Kidney (tissue), 14 donors: ENCODE data around the gene PPT2. TPM values are rescaled to one million over a fixed set of nuclear protein-coding genes. Genes with fewer than 3 reads are reported as not detected.

Experiments
- DNase-seq, 5 donors: peaks; one replicate each; pipeline ENCODE4 v3.0.0-alpha.2; 2013 to 2020
- FAIRE-seq: peaks from 2 replicates; lab custom pipeline; 2012; peaks lifted over from hg19 to GRCh38; lab: Jason Lieb, UNC
- H3K27ac ChIP-seq, 2 donors: one replicate each; pipeline ENCODE4 v1.7.0; 2013; ENCODE audit warnings: low read depth in 2 of 2, low read length in 2 of 2, inconsistent platforms in 1 of 2
- H3K27me3 ChIP-seq: one replicate; pipeline ENCODE4 v1.7.1; 2013; ENCODE audit warnings: low read length, inconsistent platforms; ENCODE audit not compliant: control insufficient read depth, insufficient read depth
- H3K36me3 ChIP-seq, 3 donors: one replicate each; pipeline versions ENCODE4 v1.7.0 to v1.7.1; 2013; ENCODE audit warnings: low read length in 3 of 3, control low read depth in 1 of 3, inconsistent platforms in 1 of 3; ENCODE audit not compliant: insufficient read depth in 3 of 3, control insufficient read depth in 2 of 3
- H3K4me1 ChIP-seq, 3 donors: one replicate each; pipeline versions ENCODE4 v1.7.0 to v1.7.1; 2013; ENCODE audit warnings: low read length in 3 of 3, inconsistent platforms in 1 of 3, low read depth in 1 of 3; ENCODE audit not compliant: control insufficient read depth in 2 of 3, insufficient read depth in 2 of 3
- H3K4me3 ChIP-seq, 3 donors: one replicate each; pipeline versions ENCODE4 v1.7.0 to v1.8.1; 2013; ENCODE audit warnings: low read length in 3 of 3, control low read depth in 1 of 3, inconsistent platforms in 1 of 3
- H3K9ac ChIP-seq, 3 donors: one replicate each; pipeline versions ENCODE4 v1.7.0 to v1.7.1; 2013; ENCODE audit warnings: low read length in 3 of 3, control low read depth in 1 of 3, inconsistent platforms in 1 of 3
- H3K9me3 ChIP-seq, 3 donors: one replicate each; pipeline versions ENCODE4 v1.7.0 to v1.7.1; 2013; ENCODE audit warnings: low read length in 3 of 3, control low read depth in 1 of 3, inconsistent platforms in 1 of 3; ENCODE audit not compliant: control insufficient read depth in 2 of 3, insufficient read depth in 1 of 3
- CTCF ChIP-seq: IDR thresholded peaks from 3 replicates; pipeline ENCODE4 v1.5.1; 2012; ENCODE audit warnings: mild to moderate bottlenecking, moderate library complexity, borderline replicate concordance; ENCODE audit not compliant: insufficient read depth; ENCODE audit errors: extremely low read depth
- intact Hi-C: fragments of 100-400 bp; cut with DNase I; formaldehyde crosslinking; loops from one replicate; pipeline ENCODE4 v1.11.1; 2022
- polyA plus RNA-seq: library from polyadenylated mRNA; stranded (reverse); fragments of 350-450 nt; fragmentation: Illumina TruSeq; extraction: RNeasy Lipid Tissue Mini Kit (QIAGEN cat#74804); gene quantifications from one replicate; pipeline ENCODE4 v1.2.3, GENCODE V29; 2014; ENCODE audit warnings: low read depth, low replicate concordance; ENCODE audit not compliant: insufficient read depth
- total RNA-seq: library from RNA; stranded (reverse); fragmentation: NEBNext Ultra II Directional; extraction: Animal tissue kit (Norgen Biotek cat#: 25700); gene quantifications from one replicate; pipeline ENCODE4 v1.2.1, GENCODE V29; 2021
- donor health status: control.
- donor health status: control.
- donor health status: control.
- donor health status: control.
- donor health status: control.
- donor health status: DM: yes; HTN: yes; CAD: no.
- donor health status: Normal renal cell carcinoma (clear cell type).

The PPT2 gene
- total and polyA plus RNA-seq, 2 donors from 2014 or later: 20.3 to 23.0 TPM

GRCh38 chr6:32166411-32167061 is 12.6 kb downstream of the PPT2 start:
- no peaks in the 10 kb centered on the region for H3K9me3 ChIP-seq
- peaks cover 0 to 19% (median 12%) of the 10 kb centered on the region in 3 donors for H3K36me3 ChIP-seq
- H3K4me3 ChIP-seq: no peak overlapping the region
- no peak for TF ChIP-seq CTCF
- no peaks in the 10 kb centered on the region for H3K4me1 ChIP-seq
- H3K27me3 ChIP-seq: no peaks in the 10 kb centered on the region
- no peak overlapping the region for H3K27ac ChIP-seq
- intact Hi-C loops: no loop called here
- DNase-seq (peak in 1 of 5 donors; percentile 79), FAIRE-seq (no peak)
- H3K9ac ChIP-seq: no peak overlapping the region

GRCh38 chr6:32167154-32167760 is 13.3 kb downstream of the PPT2 start:
- intact Hi-C loops: no loop called here
- Histone ChIP-seq H3K27ac (no peak overlapping the region), H3K27me3 (no peaks in the 10 kb centered on the region), H3K9ac (no peak overlapping the region), H3K4me1 (no peaks in the 10 kb centered on the region), H3K36me3 (peaks cover 0 to 19% (median 12%) of the 10 kb centered on the region in 3 donors), H3K9me3 (no peaks in the 10 kb centered on the region), H3K4me3 (no peak overlapping the region)
- TF ChIP-seq CTCF: no peak
- DNase-seq (peak in 1 of 5 donors; percentile 70), FAIRE-seq (no peak)

- TF ChIP-seq CTCF: no peak
- DNase-seq: peak in 1 of 5 donors; percentile 11
- Histone ChIP-seq H3K27ac (no peak overlapping the region), H3K27me3 (no peaks in the 10 kb centered on the region), H3K36me3 (peaks cover 0 to 19% (median 12%) of the 10 kb centered on the region in 3 donors), H3K4me1 (no peaks in the 10 kb centered on the region), H3K9me3 (no peaks in the 10 kb centered on the region), H3K9ac (no peak overlapping the region), H3K4me3 (no peak overlapping the region)
- FAIRE-seq: no peak
- intact Hi-C loops: no loop called here
Measured at GRCh38 chr6:32167761-32168262, 13.9 kb downstream of the PPT2 start.
